GM12878 (cell line): ENCODE data around the gene GREB1. TPM values are rescaled to one million over a fixed set of nuclear protein-coding genes. Genes with fewer than 3 reads are reported as not detected.

Experiments used
- ATAC-seq: fragments of 200-7000 bp; cut with Tn5 transposase; 3 replicates; pipeline ENCODE4 v1.9.1; 2020; ENCODE audit warnings: mild to moderate bottlenecking, moderate library complexity
- BruUV-seq: library from RNA; stranded (reverse); fragments of 400-500 nt; replicated peaks from 2 replicates; lab custom pipeline; 2021; lab: Mats Ljungman, UMichigan
- CTCF ChIA-PET: fragments of 300-600 bp; sonication (Branson Sonifier 250); formaldehyde crosslinking; extraction: SDS; loops from one replicate; lab custom pipeline; 2021; ENCODE audit warnings: inconsistent platforms; lab: Yijun Ruan, JAX
- POLR2A ChIA-PET: fragments of 350-600 bp; formaldehyde crosslinking; extraction: SDS; loops from one replicate; lab custom pipeline; 2021; ENCODE audit warnings: inconsistent platforms; lab: Charles Lee
- RAD21 ChIA-PET: fragments of 300-600 bp; sonication (Branson Sonifier 250); formaldehyde crosslinking; loops from one replicate; lab custom pipeline; 2023; ENCODE audit warnings: antibody characterized with exemption; ENCODE audit not compliant: unreplicated experiment; lab: Charles Lee
- SMC1A ChIA-PET: fragments of 300-600 bp; sonication (Branson Sonifier 250); formaldehyde crosslinking; loops from one replicate; lab custom pipeline; 2023; ENCODE audit not compliant: unreplicated experiment, uncharacterized antibody; lab: Charles Lee
- DNase-seq: peaks from one replicate; pipeline ENCODE4 v3.0.0-alpha.2; 2011; ENCODE audit warnings: low read depth, low spot score
- FAIRE-seq: peaks from 3 replicates; lab custom pipeline; 2011; peaks lifted over from hg19 to GRCh38; lab: Jason Lieb, UNC
- H2AFZ ChIP-seq: 2 replicates; pipeline ENCODE4 v1.6.0; 2011; ENCODE audit warnings: low read depth, low read length, control low read depth; ENCODE audit not compliant: control insufficient read depth
- H3K27ac ChIP-seq: 2 replicates; pipeline ENCODE4 v1.5.1; 2011; ENCODE audit warnings: control low read depth; ENCODE audit not compliant: control insufficient read depth, insufficient read depth
- H3K27me3 ChIP-seq, 2 experiments: replicated peaks in 1 of 2; 2 replicates each; pipeline versions ENCODE4 v1.6.0 to v1.6.1; 2011; ENCODE audit warnings: low read length in 1 of 2; ENCODE audit not compliant: control insufficient read depth in 2 of 2, insufficient read depth in 2 of 2
- H3K36me3 ChIP-seq, 2 experiments: 2 replicates each; pipeline ENCODE4 v1.5.1; 2011; ENCODE audit warnings: low read length in 1 of 2; ENCODE audit not compliant: control insufficient read depth in 2 of 2, insufficient read depth in 2 of 2
- H3K4me1 ChIP-seq: 2 replicates; pipeline ENCODE4 v1.6.1; 2011; ENCODE audit warnings: mild to moderate bottlenecking, low read length, moderate library complexity, mixed read lengths; ENCODE audit not compliant: control insufficient read depth, insufficient read depth
- H3K4me2 ChIP-seq: 2 replicates; pipeline ENCODE4 v1.6.0; 2011; ENCODE audit warnings: control low read depth; ENCODE audit not compliant: control insufficient read depth, insufficient read depth
- H3K4me3 ChIP-seq: fragments of 200-600 bp; sonication (generic); 2 replicates; pipeline ENCODE4 v1.5.1; 2016
- H3K79me2 ChIP-seq: 2 replicates; pipeline ENCODE4 v1.6.0; 2011; ENCODE audit warnings: low read length; ENCODE audit not compliant: control insufficient read depth, insufficient read depth
- H3K9ac ChIP-seq: 2 replicates; pipeline ENCODE4 v1.8.0; 2011; ENCODE audit warnings: low read length, control low read depth, mixed read lengths; ENCODE audit not compliant: control insufficient read depth, insufficient read depth
- H3K9me3 ChIP-seq: replicated peaks from 3 replicates; pipeline ENCODE4 v1.5.1; 2011; ENCODE audit warnings: mild to moderate bottlenecking, low read length; ENCODE audit not compliant: control insufficient read depth, insufficient read depth
- H4K20me1 ChIP-seq: 2 replicates; pipeline ENCODE4 v1.6.0; 2011; ENCODE audit not compliant: control insufficient read depth, insufficient read depth
- ATF7 ChIP-seq: fragments of 450-650 bp; IDR thresholded peaks from 2 replicates; pipeline ENCODE4 v1.6.1; 2016; ENCODE audit warnings: low read depth, mild to moderate bottlenecking
- BRCA1 ChIP-seq: IDR thresholded peaks from 2 replicates; pipeline ENCODE4 v1.6.1; 2011; ENCODE audit warnings: low read depth, low read length, improper control_type of control experiment
- CREM ChIP-seq: IDR thresholded peaks from 2 replicates; pipeline ENCODE4 v1.6.1; 2014; ENCODE audit warnings: antibody characterized with exemption, low read depth
- MLLT1 ChIP-seq: fragments of 450-650 bp; IDR thresholded peaks from 2 replicates; pipeline ENCODE4 v1.6.1; 2016; ENCODE audit warnings: mild to moderate bottlenecking
- NR2C2 ChIP-seq: IDR thresholded peaks from 2 replicates; pipeline ENCODE4 v1.6.1; 2011; ENCODE audit warnings: borderline replicate concordance, low read depth; ENCODE audit not compliant: control insufficient read depth, insufficient read length
- SUPT20H ChIP-seq: IDR thresholded peaks from 2 replicates; pipeline ENCODE4 v1.6.1; 2011; ENCODE audit warnings: low read depth, mild to moderate bottlenecking, low read length, moderate library complexity, borderline replicate concordance; ENCODE audit not compliant: control insufficient read depth
- YBX1 ChIP-seq: fragments of 450-650 bp; IDR thresholded peaks from 2 replicates; pipeline ENCODE4 v1.6.1; 2016; ENCODE audit warnings: antibody characterized with exemption
- ZBED1 ChIP-seq: IDR thresholded peaks from 2 replicates; pipeline ENCODE4 v1.6.1; 2016; ENCODE audit warnings: borderline replicate concordance
- WGBS: methylation state at CpG from one replicate; pipeline ENCODE4 v1.1.6; 2016; ENCODE audit warnings: low lambda C conversion rate; ENCODE audit not compliant: insufficient replicate concordance, insufficient coverage; ENCODE audit errors: missing lambda C conversion rate; 5-methylcytosine and 5-hydroxymethylcytosine counted together
- in situ Hi-C: fragments of 300-500 bp; cut with MboI; formaldehyde crosslinking; loops from 9 replicates; pipeline ENCODE4 v1.14.3; 2018; ENCODE audit warnings: mixed read lengths
- intact Hi-C: fragments of 100-400 bp; cut with micrococcal nuclease; formaldehyde crosslinking; loops from one replicate; pipeline ENCODE4 v1.14.2; 2022; ENCODE audit not compliant: unreplicated experiment
- polyA plus RNA-seq, 11 experiments: library from polyadenylated mRNA; depleted of rRNA in 4 of 11; unstranded in 6 of 11; stranded (reverse) in 5 of 11; fragments of >200 nt; fragmentation: Nextera tagmentation in 4 of 11; fragmentation: Illumina TruSeq in 1 of 11; extraction: Ambion mirVana in 4 of 11; extraction: Trizol in 1 of 11; gene quantifications; 1 replicate in 1 of 11; 2 replicates in 10 of 11; pipeline versions ENCODE4 v1.2.1 to v1.2.3, GENCODE V29; 2011 to 2016; ENCODE audit warnings: inconsistent platforms in 2 of 11, missing spikeins in 2 of 11, low read depth in 1 of 11
- total RNA-seq, 4 experiments: library from RNA; depleted of rRNA in 3 of 4; stranded (reverse); fragments of >200 nt in 3 of 4; fragmentation: Illumina TruSeq in 1 of 4; extraction: Trizol in 1 of 4; gene quantifications; 2 replicates each; pipeline versions ENCODE4 v1.2.1 to v1.2.3, GENCODE V29; 2013 to 2021
- TF ChIP-seq, protein P1 (sequence below): fragments of 150-350 bp; IDR thresholded peaks from 2 replicates; pipeline ENCODE4 v1.6.1; 2016; ENCODE audit warnings: low read depth, low read length
- TF ChIP-seq, protein P2 (sequence below): fragments of 450-650 bp; IDR thresholded peaks from 2 replicates; pipeline ENCODE4 v1.6.1; 2017; ENCODE audit warnings: mild to moderate bottlenecking, moderate library complexity

The GREB1 gene
- total and polyA plus RNA-seq, 10 of the 15 experiments (the other 5 are each of a cell fraction or from before 2014, with no cell fraction given): 0.09 to 2.1 (median 0.37) TPM; not detected in 1

DNA sequence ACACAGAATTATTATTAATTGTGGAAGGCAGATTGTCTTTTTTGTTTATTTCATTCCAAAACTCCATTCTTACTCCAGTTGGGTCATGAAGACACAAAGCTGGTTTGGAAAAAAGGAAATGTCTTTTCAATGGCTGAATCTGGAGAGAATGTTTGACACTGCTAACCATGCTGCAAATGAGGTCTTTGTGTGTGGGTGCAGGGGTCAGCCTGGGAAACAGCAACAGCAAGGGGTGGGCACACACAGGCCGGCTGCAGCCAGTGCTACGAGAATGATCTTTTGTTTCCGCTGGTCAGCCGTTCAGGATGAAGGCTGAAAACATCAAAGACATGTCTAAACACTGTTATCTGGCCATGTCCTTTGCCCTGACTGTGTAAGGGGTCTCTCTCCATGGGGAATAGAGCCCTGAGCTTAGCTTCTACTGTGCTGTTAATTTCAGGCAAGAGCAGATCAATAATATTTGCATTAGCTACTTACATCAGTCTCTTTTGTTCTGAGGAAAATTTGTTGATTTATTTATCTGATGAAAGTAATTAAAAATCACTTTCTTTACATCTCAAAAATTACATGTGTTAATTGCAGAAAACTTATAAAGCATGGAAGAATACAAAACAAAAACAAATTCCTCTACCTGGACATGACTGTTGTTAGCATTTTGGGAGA is 34.6 kb upstream of the GREB1 start:
- BruUV-seq: no TSS peak
- Histone ChIP-seq H3K27ac (no peak overlapping the region), H4K20me1 (no peaks in the 10 kb centered on the region), H3K9ac (0 out of 2 replicates have a peak overlapping the region, but pooled peaks have one; percentile 0), H3K79me2 (no peaks in the 10 kb centered on the region), H3K4me1 (peaks cover 31% of the 10 kb centered on the region), H3K27me3 (no peaks in the 10 kb centered on the region), H3K9me3 (peaks cover 2% of the 10 kb centered on the region; the same call in 1 of the 3 replicates), H3K4me3 (peak overlapping the region; percentile 48), H3K36me3 (no peaks in the 10 kb centered on the region), H3K4me2 (peak overlapping the region; percentile 69), H2AFZ (no peak overlapping the region)
- intact Hi-C loops (no loop called here), in situ Hi-C loops (no loop called here)
- 72% methylated on average over 4 of the region's 4 CpGs for WGBS
- peak; percentile 22 for ATAC-seq
- SMC1A ChIA-PET: interaction anchor here (1.2 to 1.8 kb wide), 2 partner anchors 13 to 366 kb away, joined by 3 to 4 read pairs; a partner anchor contains a TSS
- no peak for DNase-seq
- FAIRE-seq: no peak
- no peak for TF ChIP-seq NR2C2
- TF ChIP-seq ATF7: no peak
- no peak for TF ChIP-seq BRCA1
- no peak for TF ChIP-seq CREM
- TF ChIP-seq SUPT20H: no peak
- TF ChIP-seq, protein P1, sequence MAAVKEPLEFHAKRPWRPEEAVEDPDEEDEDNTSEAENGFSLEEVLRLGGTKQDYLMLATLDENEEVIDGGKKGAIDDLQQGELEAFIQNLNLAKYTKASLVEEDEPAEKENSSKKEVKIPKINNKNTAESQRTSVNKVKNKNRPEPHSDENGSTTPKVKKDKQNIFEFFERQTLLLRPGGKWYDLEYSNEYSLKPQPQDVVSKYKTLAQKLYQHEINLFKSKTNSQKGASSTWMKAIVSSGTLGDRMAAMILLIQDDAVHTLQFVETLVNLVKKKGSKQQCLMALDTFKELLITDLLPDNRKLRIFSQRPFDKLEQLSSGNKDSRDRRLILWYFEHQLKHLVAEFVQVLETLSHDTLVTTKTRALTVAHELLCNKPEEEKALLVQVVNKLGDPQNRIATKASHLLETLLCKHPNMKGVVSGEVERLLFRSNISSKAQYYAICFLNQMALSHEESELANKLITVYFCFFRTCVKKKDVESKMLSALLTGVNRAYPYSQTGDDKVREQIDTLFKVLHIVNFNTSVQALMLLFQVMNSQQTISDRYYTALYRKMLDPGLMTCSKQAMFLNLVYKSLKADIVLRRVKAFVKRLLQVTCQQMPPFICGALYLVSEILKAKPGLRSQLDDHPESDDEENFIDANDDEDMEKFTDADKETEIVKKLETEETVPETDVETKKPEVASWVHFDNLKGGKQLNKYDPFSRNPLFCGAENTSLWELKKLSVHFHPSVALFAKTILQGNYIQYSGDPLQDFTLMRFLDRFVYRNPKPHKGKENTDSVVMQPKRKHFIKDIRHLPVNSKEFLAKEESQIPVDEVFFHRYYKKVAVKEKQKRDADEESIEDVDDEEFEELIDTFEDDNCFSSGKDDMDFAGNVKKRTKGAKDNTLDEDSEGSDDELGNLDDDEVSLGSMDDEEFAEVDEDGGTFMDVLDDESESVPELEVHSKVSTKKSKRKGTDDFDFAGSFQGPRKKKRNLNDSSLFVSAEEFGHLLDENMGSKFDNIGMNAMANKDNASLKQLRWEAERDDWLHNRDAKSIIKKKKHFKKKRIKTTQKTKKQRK: no peak
- TF ChIP-seq, protein P2, sequence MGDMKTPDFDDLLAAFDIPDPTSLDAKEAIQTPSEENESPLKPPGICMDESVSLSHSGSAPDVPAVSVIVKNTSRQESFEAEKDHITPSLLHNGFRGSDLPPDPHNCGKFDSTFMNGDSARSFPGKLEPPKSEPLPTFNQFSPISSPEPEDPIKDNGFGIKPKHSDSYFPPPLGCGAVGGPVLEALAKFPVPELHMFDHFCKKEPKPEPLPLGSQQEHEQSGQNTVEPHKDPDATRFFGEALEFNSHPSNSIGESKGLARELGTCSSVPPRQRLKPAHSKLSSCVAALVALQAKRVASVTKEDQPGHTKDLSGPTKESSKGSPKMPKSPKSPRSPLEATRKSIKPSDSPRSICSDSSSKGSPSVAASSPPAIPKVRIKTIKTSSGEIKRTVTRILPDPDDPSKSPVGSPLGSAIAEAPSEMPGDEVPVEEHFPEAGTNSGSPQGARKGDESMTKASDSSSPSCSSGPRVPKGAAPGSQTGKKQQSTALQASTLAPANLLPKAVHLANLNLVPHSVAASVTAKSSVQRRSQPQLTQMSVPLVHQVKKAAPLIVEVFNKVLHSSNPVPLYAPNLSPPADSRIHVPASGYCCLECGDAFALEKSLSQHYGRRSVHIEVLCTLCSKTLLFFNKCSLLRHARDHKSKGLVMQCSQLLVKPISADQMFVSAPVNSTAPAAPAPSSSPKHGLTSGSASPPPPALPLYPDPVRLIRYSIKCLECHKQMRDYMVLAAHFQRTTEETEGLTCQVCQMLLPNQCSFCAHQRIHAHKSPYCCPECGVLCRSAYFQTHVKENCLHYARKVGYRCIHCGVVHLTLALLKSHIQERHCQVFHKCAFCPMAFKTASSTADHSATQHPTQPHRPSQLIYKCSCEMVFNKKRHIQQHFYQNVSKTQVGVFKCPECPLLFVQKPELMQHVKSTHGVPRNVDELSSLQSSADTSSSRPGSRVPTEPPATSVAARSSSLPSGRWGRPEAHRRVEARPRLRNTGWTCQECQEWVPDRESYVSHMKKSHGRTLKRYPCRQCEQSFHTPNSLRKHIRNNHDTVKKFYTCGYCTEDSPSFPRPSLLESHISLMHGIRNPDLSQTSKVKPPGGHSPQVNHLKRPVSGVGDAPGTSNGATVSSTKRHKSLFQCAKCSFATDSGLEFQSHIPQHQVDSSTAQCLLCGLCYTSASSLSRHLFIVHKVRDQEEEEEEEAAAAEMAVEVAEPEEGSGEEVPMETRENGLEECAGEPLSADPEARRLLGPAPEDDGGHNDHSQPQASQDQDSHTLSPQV: no peak
- TF ChIP-seq ZBED1: no peak
- no peak for TF ChIP-seq MLLT1
- no peak for TF ChIP-seq YBX1
- POLR2A ChIA-PET: no interaction called here
- RAD21 ChIA-PET: interaction anchor here (1.2 to 1.3 kb wide), 2 partner anchors 21 to 83 kb away, joined by 4 to 5 read pairs; no protein-coding TSS in a partner anchor
- CTCF ChIA-PET: interaction anchor here (1.2 to 1.8 kb wide), 4 partner anchors 22 to 368 kb away, joined by 3 to 7 read pairs (median 4); no protein-coding TSS in a partner anchor
